Activated naive CD8-positive, alpha-beta T cell treated with anti-CD3 and anti-CD28 coated beads, Interleukin-2, amount 10 ng/mL, durations not matched to agents 7 days and 5 days (primary cell): ENCODE measurements around the gene AKAP6. TPM values are rescaled to one million over a fixed set of nuclear protein-coding genes. Genes with fewer than 3 reads are reported as not detected.

Experiments used
- ATAC-seq: fragments of 150-1000 bp; cut with Tn5 transposase; one replicate; pipeline ENCODE4 v1.10.0; 2021; ENCODE audit warnings: low read depth, moderate library complexity
- POLR2A ChIA-PET: fragments of 350-600 bp; sonication (Branson Sonifier 250); formaldehyde crosslinking; loops from one replicate; lab custom pipeline; 2021; ENCODE audit warnings: antibody characterized with exemption; lab: Charles Lee
- DNase-seq: peaks from one replicate; pipeline ENCODE4 v3.0.0; 2021
- H3K27ac Mint-ChIP-seq: one replicate; pipeline ENCODE4 v1.8.0; 2022; ENCODE audit warnings: mild to moderate bottlenecking, mixed read lengths
- H3K27me3 Mint-ChIP-seq: one replicate; pipeline ENCODE4 v1.8.0; 2022; ENCODE audit warnings: mild to moderate bottlenecking, moderate library complexity, mixed read lengths
- H3K36me3 Mint-ChIP-seq: one replicate; pipeline ENCODE4 v1.8.0; 2021; ENCODE audit warnings: mild to moderate bottlenecking, mixed read lengths
- H3K4me1 Mint-ChIP-seq: one replicate; pipeline ENCODE4 v1.8.0; 2021; ENCODE audit warnings: mixed read lengths
- H3K4me3 Mint-ChIP-seq: one replicate; pipeline ENCODE4 v1.8.0; 2022; ENCODE audit warnings: mild to moderate bottlenecking, moderate library complexity, mixed read lengths
- H3K9me3 Mint-ChIP-seq: one replicate; pipeline ENCODE4 v1.8.0; 2021; ENCODE audit warnings: mixed read lengths
- total RNA-seq, 2 experiments: library from RNA; stranded (reverse); gene quantifications; one replicate each; pipeline ENCODE4 v1.2.3, GENCODE V29; 2021

Gene AKAP6
- total RNA-seq, 2 experiments from 2014 or later, result 1.00 to 1.8 TPM

- Mint-ChIP-seq H3K36me3 (no peaks in the 10 kb centered on the region), H3K27ac (no peak overlapping the region), H3K9me3 (no peaks in the 10 kb centered on the region), H3K4me1 (no peaks in the 10 kb centered on the region), H3K27me3 (no peaks in the 10 kb centered on the region), H3K4me3 (no peak overlapping the region)
- ATAC-seq (no peak), DNase-seq (no peak)
- POLR2A ChIA-PET, result no interaction called here
These were observed 15.2 kb upstream of the AKAP6 start for GRCh38 chr14:32313844-32314376.

- no peak overlapping the region for H3K27ac Mint-ChIP-seq
- H3K4me3 Mint-ChIP-seq, result no peak overlapping the region
- POLR2A ChIA-PET, result no interaction called here
- no peak for ATAC-seq
- no peak for DNase-seq
- H3K36me3 Mint-ChIP-seq, result no peaks in the 10 kb centered on the region
- no peaks in the 10 kb centered on the region for H3K27me3 Mint-ChIP-seq
- no peaks in the 10 kb centered on the region for H3K4me1 Mint-ChIP-seq
- H3K9me3 Mint-ChIP-seq, result no peaks in the 10 kb centered on the region
These were observed 10.9 kb upstream of the AKAP6 start for GRCh38 chr14:32318087-32318795.

GRCh38 chr14:32319368-32320049 lies 9.6 kb upstream of the AKAP6 start:
- no peak for DNase-seq
- no peak for ATAC-seq
- H3K4me1 Mint-ChIP-seq, result no peaks in the 10 kb centered on the region
- no peaks in the 10 kb centered on the region for H3K36me3 Mint-ChIP-seq
- H3K4me3 Mint-ChIP-seq, result no peak overlapping the region
- H3K27me3 Mint-ChIP-seq, result peaks cover under 1% of the 10 kb centered on the region
- H3K27ac Mint-ChIP-seq, result no peak overlapping the region
- H3K9me3 Mint-ChIP-seq, result no peaks in the 10 kb centered on the region
- POLR2A ChIA-PET, result no interaction called here

- ATAC-seq (no peak), DNase-seq (no peak)
- H3K36me3 Mint-ChIP-seq, result no peaks in the 10 kb centered on the region
- peaks cover 4% of the 10 kb centered on the region for H3K27me3 Mint-ChIP-seq
- peaks cover 7% of the 10 kb centered on the region for H3K4me1 Mint-ChIP-seq
- H3K27ac Mint-ChIP-seq, result no peak overlapping the region
- H3K9me3 Mint-ChIP-seq, result peaks cover 2% of the 10 kb centered on the region
- POLR2A ChIA-PET, result no interaction called here
- H3K4me3 Mint-ChIP-seq, result no peak overlapping the region
These were observed 4.5 kb upstream of the AKAP6 start for GRCh38 chr14:32324601-32325000.

GRCh38 chr14:32327255-32327961 lies 1.7 kb upstream of the AKAP6 start:
- no peak overlapping the region for H3K27ac Mint-ChIP-seq
- no peaks in the 10 kb centered on the region for H3K36me3 Mint-ChIP-seq

GRCh38 chr14:32329690-32330285 lies 690 bp downstream of the AKAP6 start:
- POLR2A ChIA-PET, result no interaction called here
- Mint-ChIP-seq H3K36me3 (no peaks in the 10 kb centered on the region), H3K27me3 (peaks cover 2% of the 10 kb centered on the region), H3K4me1 (peaks cover 7% of the 10 kb centered on the region), H3K4me3 (no peak overlapping the region), H3K27ac (no peak overlapping the region), H3K9me3 (peaks cover 2% of the 10 kb centered on the region)
- no peak for ATAC-seq
- no peak for DNase-seq

More at GRCh38 chr14:32327255-32327961, 1.7 kb upstream of the AKAP6 start:
- Mint-ChIP-seq H3K4me1 (peaks cover 7% of the 10 kb centered on the region), H3K4me3 (no peak overlapping the region), H3K27me3 (peaks cover 4% of the 10 kb centered on the region), H3K9me3 (peaks cover 2% of the 10 kb centered on the region)
- DNase-seq (no peak), ATAC-seq (peak; percentile 96)
- POLR2A ChIA-PET, result no interaction called here

- H3K27me3 Mint-ChIP-seq, result no peaks in the 10 kb centered on the region
- no peaks in the 10 kb centered on the region for H3K36me3 Mint-ChIP-seq
- DNase-seq, result no peak
- H3K4me3 Mint-ChIP-seq, result no peak overlapping the region
- ATAC-seq, result no peak
- POLR2A ChIA-PET, result no interaction called here
- H3K27ac Mint-ChIP-seq, result no peak overlapping the region
- H3K4me1 Mint-ChIP-seq, result peaks cover 7% of the 10 kb centered on the region
- H3K9me3 Mint-ChIP-seq, result peaks cover 2% of the 10 kb centered on the region
These were observed 1.4 kb downstream of the AKAP6 start for GRCh38 chr14:32330351-32331111.

GRCh38 chr14:32331206-32331605 lies 2.1 kb downstream of the AKAP6 start:
- POLR2A ChIA-PET, result no interaction called here
- no peak overlapping the region for H3K4me3 Mint-ChIP-seq
- no peak overlapping the region for H3K27ac Mint-ChIP-seq
- H3K27me3 Mint-ChIP-seq, result no peaks in the 10 kb centered on the region
- H3K4me1 Mint-ChIP-seq, result peaks cover 7% of the 10 kb centered on the region
- ATAC-seq (no peak), DNase-seq (no peak)
- peaks cover 1% of the 10 kb centered on the region for H3K9me3 Mint-ChIP-seq
- no peaks in the 10 kb centered on the region for H3K36me3 Mint-ChIP-seq

- Mint-ChIP-seq H3K4me3 (no peak overlapping the region), H3K9me3 (no peaks in the 10 kb centered on the region), H3K4me1 (peaks cover 3% of the 10 kb centered on the region), H3K36me3 (no peaks in the 10 kb centered on the region), H3K27ac (no peak overlapping the region), H3K27me3 (no peaks in the 10 kb centered on the region)
- no peak for DNase-seq
- ATAC-seq, result no peak
- POLR2A ChIA-PET, result no interaction called here
These were observed 3.6 kb downstream of the AKAP6 start for GRCh38 chr14:32332415-32333316.

- H3K36me3 Mint-ChIP-seq, result no peaks in the 10 kb centered on the region
- no peaks in the 10 kb centered on the region for H3K27me3 Mint-ChIP-seq
- no peaks in the 10 kb centered on the region for H3K9me3 Mint-ChIP-seq
- no peak overlapping the region for H3K4me3 Mint-ChIP-seq
- no peaks in the 10 kb centered on the region for H3K4me1 Mint-ChIP-seq
- DNase-seq (no peak), ATAC-seq (no peak)
- no peak overlapping the region for H3K27ac Mint-ChIP-seq
- POLR2A ChIA-PET, result no interaction called here
These were observed 7.6 kb downstream of the AKAP6 start for GRCh38 chr14:32336702-32337101.

- Mint-ChIP-seq H3K36me3 (no peaks in the 10 kb centered on the region), H3K27ac (no peak overlapping the region), H3K4me3 (no peak overlapping the region), H3K27me3 (no peaks in the 10 kb centered on the region), H3K9me3 (no peaks in the 10 kb centered on the region), H3K4me1 (no peaks in the 10 kb centered on the region)
- POLR2A ChIA-PET, result no interaction called here
- no peak for ATAC-seq
- DNase-seq, result no peak
These were observed 8.7 kb downstream of the AKAP6 start for GRCh38 chr14:32337759-32338158.

- H3K4me1 Mint-ChIP-seq, result no peaks in the 10 kb centered on the region
- H3K9me3 Mint-ChIP-seq, result no peaks in the 10 kb centered on the region
- DNase-seq (no peak), ATAC-seq (no peak)
- no peaks in the 10 kb centered on the region for H3K27me3 Mint-ChIP-seq
- H3K4me3 Mint-ChIP-seq, result no peak overlapping the region
- H3K36me3 Mint-ChIP-seq, result no peaks in the 10 kb centered on the region
- POLR2A ChIA-PET, result no interaction called here
- H3K27ac Mint-ChIP-seq, result no peak overlapping the region
These were observed 10.1 kb downstream of the AKAP6 start for GRCh38 chr14:32339188-32339587.
